Small intestine (tissue), 7 donors: ENCODE measurements around the gene SARDH. TPM values are rescaled to one million over a fixed set of nuclear protein-coding genes. Genes with fewer than 3 reads are reported as not detected.

Experiments
- DNase-seq, 2 donors: peaks; one replicate each; pipeline versions ENCODE4 v3.0.0 to v3.0.0-alpha.2; 2013
- FAIRE-seq: peaks from 2 replicates; lab custom pipeline; 2012; peaks lifted over from hg19 to GRCh38; lab: Jason Lieb, UNC
- H3K27ac ChIP-seq, 3 donors: one replicate each; pipeline ENCODE4 v1.5.1; 2013; ENCODE audit warnings: low read length in 2 of 3, mild to moderate bottlenecking in 2 of 3, control low read depth in 1 of 3, inconsistent platforms in 1 of 3, low read depth in 1 of 3, moderate library complexity in 1 of 3
- H3K27me3 ChIP-seq, 3 donors: one replicate each; pipeline ENCODE4 v1.6.1; 2013; ENCODE audit warnings: low read length in 3 of 3, inconsistent platforms in 1 of 3; ENCODE audit not compliant: control insufficient read depth in 3 of 3, insufficient read depth in 3 of 3
- H3K36me3 ChIP-seq, 3 donors: one replicate each; pipeline ENCODE4 v1.6.1; 2013; ENCODE audit warnings: low read length in 3 of 3, inconsistent platforms in 1 of 3, low read depth in 1 of 3, mild to moderate bottlenecking in 1 of 3, moderate library complexity in 1 of 3; ENCODE audit not compliant: control insufficient read depth in 3 of 3, insufficient read depth in 2 of 3
- H3K4me1 ChIP-seq, 3 donors: one replicate each; pipeline ENCODE4 v1.6.1; 2013; ENCODE audit warnings: low read length in 2 of 3, inconsistent platforms in 1 of 3, low read depth in 1 of 3, mild to moderate bottlenecking in 1 of 3, moderate library complexity in 1 of 3; ENCODE audit not compliant: control insufficient read depth in 3 of 3, insufficient read depth in 2 of 3
- H3K4me3 ChIP-seq, 3 donors: one replicate each; pipeline ENCODE4 v1.5.1; 2013; ENCODE audit warnings: low read length in 3 of 3, control low read depth in 1 of 3, inconsistent platforms in 1 of 3, low read depth in 1 of 3, mild to moderate bottlenecking in 1 of 3, moderate library complexity in 1 of 3
- H3K9me3 ChIP-seq, 2 donors: one replicate each; pipeline ENCODE4 v1.6.1; 2013; ENCODE audit warnings: low read depth in 1 of 2, low read length in 1 of 2; ENCODE audit not compliant: control insufficient read depth in 2 of 2, insufficient read depth in 1 of 2
- WGBS, 3 donors: extraction: QIAGEN DNeasy Blood & Tissue Kit; methylation state at CpG; one replicate each; pipeline ENCODE4 v1.1.7; 2013; 5-methylcytosine and 5-hydroxymethylcytosine counted together
- polyA plus RNA-seq, 4 donors: library from polyadenylated mRNA; stranded (reverse) in 3 of 4; unstranded in 1 of 4; fragments of 200-250 nt in 3 of 4; fragments of 120-200 nt in 1 of 4; gene quantifications; one replicate each; pipeline versions ENCODE4 v1.2.1 to v1.2.3, GENCODE V29; 2013
- donor health status: healthy with polysubstance abuse.
- donor health status: control.
- donor health status: control.
- donor health status: Bipolar disorder and iron deficiency.
- donor health status: healthy.

The SARDH gene
- polyA plus RNA-seq, 4 donors = 0.51 to 2.6 (median 0.54) TPM; not detected in 1

DNA sequence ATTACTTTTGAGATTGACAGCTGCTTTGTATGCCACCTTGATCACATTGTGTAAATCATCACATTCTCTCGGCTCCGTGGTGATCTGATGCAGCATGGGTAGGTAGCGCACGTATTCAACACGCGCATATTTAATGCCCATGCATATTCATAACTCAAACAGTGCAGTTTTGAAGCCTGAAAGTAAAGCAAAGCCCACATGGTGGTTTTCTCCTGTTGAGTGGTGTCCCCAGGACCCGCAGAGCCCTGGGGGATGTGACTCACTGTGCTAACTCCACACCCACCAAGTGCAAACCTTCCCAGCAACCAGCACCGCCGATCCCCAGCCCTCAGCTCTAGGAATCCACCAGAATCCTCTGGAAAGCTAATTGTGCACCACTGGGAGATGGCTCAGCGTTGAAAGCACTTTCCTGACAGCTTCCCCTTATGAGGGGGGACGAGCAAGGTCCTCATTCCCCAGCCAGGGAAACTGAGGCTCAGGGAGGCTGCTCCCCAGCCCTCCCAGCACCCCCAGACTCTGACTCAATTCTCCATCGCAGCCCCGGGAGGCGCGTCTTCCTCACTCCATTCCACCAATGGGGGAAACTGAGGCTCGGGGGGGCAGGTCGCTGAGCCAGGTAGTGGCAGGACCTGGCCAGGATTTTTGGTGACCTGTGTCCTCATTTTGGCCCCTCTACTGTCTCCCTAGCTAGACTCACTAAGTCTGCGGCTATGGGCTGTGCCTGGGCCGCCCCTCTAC is 46.4 kb downstream of the SARDH start:
- H3K4me3 ChIP-seq = no peak overlapping the region
- H3K36me3 ChIP-seq = peaks cover 0 to 14% (median 0%) of the 10 kb centered on the region in 3 donors
- DNase-seq (no peak), FAIRE-seq (no peak)
- H3K9me3 ChIP-seq = no peaks in the 10 kb centered on the region
- 78 to 86% (median 79%) methylated on average over 19 of the region's 19 CpGs for WGBS, 3 donors
- no peaks in the 10 kb centered on the region for H3K4me1 ChIP-seq
- H3K27ac ChIP-seq = no peak overlapping the region
- peaks cover 0 to 2% (median 0%) of the 10 kb centered on the region in 3 donors for H3K27me3 ChIP-seq

DNA sequence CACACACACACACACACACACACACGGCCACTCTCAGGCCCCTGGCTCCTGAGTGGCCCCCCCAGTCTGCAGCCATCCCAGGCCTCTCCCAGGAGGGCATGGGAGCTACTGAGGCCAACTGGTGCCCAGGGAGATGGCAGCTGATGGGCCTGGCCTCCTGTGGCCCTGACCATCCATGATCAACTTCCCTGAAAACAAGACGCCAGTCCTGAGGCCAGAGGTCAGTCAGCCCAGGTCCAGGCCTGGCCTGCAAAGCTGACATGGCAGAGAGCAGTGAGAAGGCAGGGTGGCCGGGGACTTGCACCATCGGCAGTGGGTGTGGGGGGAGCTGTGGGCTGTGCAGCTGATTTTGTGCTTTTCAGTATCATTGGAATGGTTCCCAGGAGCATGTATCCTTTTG is 47.0 kb downstream of the SARDH start:
- H3K9me3 ChIP-seq = no peaks in the 10 kb centered on the region
- peaks cover 0 to 2% (median 0%) of the 10 kb centered on the region in 3 donors for H3K27me3 ChIP-seq
- 49 to 78% (median 76%) methylated on average over 3 to 4 of the region's 4 CpGs for WGBS, 3 donors
- H3K36me3 ChIP-seq = peaks cover 0 to 14% (median 0%) of the 10 kb centered on the region in 3 donors
- H3K27ac ChIP-seq = no peak overlapping the region
- FAIRE-seq (no peak), DNase-seq (no peak)
- H3K4me1 ChIP-seq = no peaks in the 10 kb centered on the region
- no peak overlapping the region for H3K4me3 ChIP-seq

- Histone ChIP-seq H3K27me3 (peaks cover 0 to 2% (median 0%) of the 10 kb centered on the region in 3 donors), H3K4me1 (no peaks in the 10 kb centered on the region), H3K9me3 (no peaks in the 10 kb centered on the region), H3K4me3 (no peak overlapping the region), H3K36me3 (peaks cover 0 to 14% (median 0%) of the 10 kb centered on the region in 3 donors), H3K27ac (no peak overlapping the region)
- FAIRE-seq (no peak), DNase-seq (no peak)
- WGBS, 3 donors = 51 to 78% (median 62%) methylated on average over 11 of the region's 11 CpGs
Observed at GRCh38 chr9:133690081-133690561, 48.0 kb downstream of the SARDH start.

DNA sequence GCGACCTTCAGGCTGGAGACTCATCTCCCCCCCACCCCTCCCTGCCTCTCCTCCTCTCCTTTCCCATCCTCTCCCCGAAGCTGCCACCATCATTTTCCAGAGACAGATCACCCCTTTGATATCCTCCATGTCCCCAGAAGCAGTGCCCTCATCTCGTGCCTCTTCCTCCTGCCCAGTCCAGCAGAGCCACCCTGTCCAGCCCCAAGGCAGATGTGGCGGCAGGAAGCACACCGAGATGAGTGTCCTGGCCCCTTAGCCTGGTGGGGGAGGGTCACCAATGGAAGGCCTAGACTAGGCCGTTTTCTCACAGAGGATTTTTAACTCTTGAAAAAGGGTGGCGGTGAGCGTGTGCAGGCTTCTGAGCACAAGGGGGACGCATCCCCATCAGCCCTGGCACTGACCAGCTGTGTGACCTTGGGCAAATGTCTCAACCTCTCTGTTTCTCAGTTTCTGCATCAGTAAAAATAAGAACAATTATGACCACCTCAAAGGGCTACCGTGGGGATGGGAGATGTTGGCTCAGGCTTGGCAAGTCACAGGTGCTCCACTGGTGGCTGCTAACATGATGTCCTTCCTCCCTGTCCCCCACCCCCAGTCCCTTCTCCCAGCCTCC is 48.9 kb downstream of the SARDH start:
- no peaks in the 10 kb centered on the region for H3K9me3 ChIP-seq
- FAIRE-seq = no peak
- no peaks in the 10 kb centered on the region for H3K4me1 ChIP-seq
- H3K27ac ChIP-seq = no peak overlapping the region
- H3K27me3 ChIP-seq = peaks cover 0 to 2% (median 0%) of the 10 kb centered on the region in 3 donors
- WGBS, 3 donors = 79 to 85% (median 82%) methylated on average over 9 to 10 of the region's 10 CpGs
- no peak for DNase-seq
- peaks cover 0 to 13% (median 0%) of the 10 kb centered on the region in 3 donors for H3K36me3 ChIP-seq
- H3K4me3 ChIP-seq = no peak overlapping the region

- Histone ChIP-seq H3K4me1 (peaks cover 0 to 10% (median 0%) of the 10 kb centered on the region in 3 donors), H3K36me3 (peaks cover 0 to 3% (median 0%) of the 10 kb centered on the region in 3 donors), H3K9me3 (no peaks in the 10 kb centered on the region), H3K4me3 (no peak overlapping the region), H3K27ac (no peak overlapping the region), H3K27me3 (peaks cover 0 to 2% (median 0%) of the 10 kb centered on the region in 3 donors)
- no peak for DNase-seq
- WGBS, 3 donors = 66 to 86% (median 77%) methylated on average over 32 to 34 of the region's 34 CpGs
- FAIRE-seq = no peak
Observed at GRCh38 chr9:133687856-133688761, 50.0 kb downstream of the SARDH start.

DNA sequence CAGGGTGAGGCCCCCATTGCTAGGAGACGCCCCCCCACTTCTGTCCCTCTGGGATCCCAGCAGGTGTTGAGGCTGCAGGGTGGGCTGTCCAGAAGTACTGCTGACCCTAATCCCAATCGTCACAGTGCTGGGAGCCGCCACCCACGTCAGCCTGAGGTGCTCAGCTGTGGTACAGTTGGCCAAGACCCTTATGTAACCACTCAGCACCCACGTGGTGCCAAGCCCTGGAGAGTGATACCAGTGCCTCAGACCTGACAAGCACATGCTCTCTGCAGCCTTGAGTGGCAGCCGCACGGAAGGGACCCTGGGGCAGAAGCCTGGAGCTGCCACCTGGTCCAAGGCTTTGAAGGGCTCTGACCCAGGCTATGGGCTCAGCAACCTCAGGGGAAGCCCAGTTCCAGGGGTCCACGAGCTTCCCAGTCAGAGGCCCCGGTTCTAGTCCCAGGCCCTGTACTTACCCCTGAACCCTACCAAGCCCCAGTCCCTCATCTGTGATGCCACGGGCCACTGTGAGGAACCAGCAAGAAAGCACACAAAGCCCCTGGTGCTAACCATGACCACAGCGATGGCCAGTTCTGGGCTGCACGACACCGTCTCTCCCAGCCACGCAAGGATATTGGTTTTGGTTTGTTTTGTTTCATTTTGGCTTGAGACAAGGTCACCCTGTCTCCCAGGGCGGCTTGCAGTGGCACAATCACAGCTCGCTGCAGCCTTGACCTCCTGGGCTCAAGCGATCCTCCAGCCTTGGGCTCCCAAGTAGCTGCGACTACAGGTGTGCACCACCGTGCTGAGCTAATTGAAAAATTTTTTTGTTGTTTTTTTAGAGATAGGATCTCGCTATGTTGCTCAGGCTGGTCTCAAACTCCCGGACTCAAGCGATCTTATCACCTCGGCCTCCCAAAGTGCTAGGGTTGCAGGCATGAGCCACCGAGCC is 51.2 kb downstream of the SARDH start:
- 74 to 88% (median 78%) methylated on average over 24 of the region's 24 CpGs for WGBS, 3 donors
- Histone ChIP-seq H3K4me1 (peaks cover 0 to 12% (median 0%) of the 10 kb centered on the region in 3 donors), H3K9me3 (no peaks in the 10 kb centered on the region), H3K36me3 (peaks cover 0 to 3% (median 0%) of the 10 kb centered on the region in 3 donors), H3K27ac (no peak overlapping the region), H3K4me3 (no peak overlapping the region), H3K27me3 (peaks cover 0 to 2% (median 0%) of the 10 kb centered on the region in 3 donors)
- no peak for FAIRE-seq
- DNase-seq = no peak

GRCh38 chr9:133685653-133686609 is 52.2 kb downstream of the SARDH start:
- DNase-seq = no peak
- no peak for FAIRE-seq
- H3K27ac ChIP-seq = no peak overlapping the region

More at GRCh38 chr9:133685653-133686609, 52.2 kb downstream of the SARDH start:
- peaks cover 0 to 2% (median 0%) of the 10 kb centered on the region in 3 donors for H3K27me3 ChIP-seq
- H3K4me3 ChIP-seq = no peak overlapping the region
- peaks cover 0 to 12% (median 0%) of the 10 kb centered on the region in 3 donors for H3K4me1 ChIP-seq
- H3K36me3 ChIP-seq = peaks cover 0 to 3% (median 0%) of the 10 kb centered on the region in 3 donors
- WGBS, 3 donors = 70 to 84% (median 81%) methylated on average over 18 of the region's 18 CpGs
- H3K9me3 ChIP-seq = no peaks in the 10 kb centered on the region
